COLO829 (cell line): Measurements from ENCODE around the gene MCRIP1.

Experiments used
- DNase-seq: peaks from one replicate; pipeline ENCODE4 v3.0.0; 2012; ENCODE audit warnings: low spot score

Gene MCRIP1

DNA sequence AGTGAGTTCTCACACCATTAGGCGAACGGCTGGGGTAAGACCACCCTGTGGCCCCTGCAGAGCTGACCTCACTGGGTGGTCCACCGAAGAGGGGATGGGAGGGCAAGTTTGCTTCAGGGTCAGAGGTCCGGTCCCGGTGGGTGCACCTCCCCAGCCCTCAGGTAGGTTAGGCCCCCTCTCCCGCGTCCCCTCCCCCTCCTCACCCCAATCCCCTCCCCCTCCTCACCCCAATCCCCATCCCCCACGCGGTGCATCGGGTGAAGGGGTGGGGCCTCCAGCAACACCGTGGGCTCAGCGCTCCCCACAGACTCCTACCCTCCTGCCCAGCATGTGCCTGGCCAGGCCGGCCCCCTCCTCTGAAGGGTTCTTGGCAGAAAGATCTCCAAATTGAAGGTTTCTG is 13.4 kb downstream of the MCRIP1 start:
- no peak for DNase-seq

GRCh38 chr17:81817758-81818147 is 15.3 kb downstream of the MCRIP1 start:
- DNase-seq = no peak

- no peak for DNase-seq
These were observed 17.5 kb downstream of the MCRIP1 start for GRCh38 chr17:81815646-81815986.

GRCh38 chr17:81814748-81815645 is 18.1 kb downstream of the MCRIP1 start:
- no peak for DNase-seq

DNA sequence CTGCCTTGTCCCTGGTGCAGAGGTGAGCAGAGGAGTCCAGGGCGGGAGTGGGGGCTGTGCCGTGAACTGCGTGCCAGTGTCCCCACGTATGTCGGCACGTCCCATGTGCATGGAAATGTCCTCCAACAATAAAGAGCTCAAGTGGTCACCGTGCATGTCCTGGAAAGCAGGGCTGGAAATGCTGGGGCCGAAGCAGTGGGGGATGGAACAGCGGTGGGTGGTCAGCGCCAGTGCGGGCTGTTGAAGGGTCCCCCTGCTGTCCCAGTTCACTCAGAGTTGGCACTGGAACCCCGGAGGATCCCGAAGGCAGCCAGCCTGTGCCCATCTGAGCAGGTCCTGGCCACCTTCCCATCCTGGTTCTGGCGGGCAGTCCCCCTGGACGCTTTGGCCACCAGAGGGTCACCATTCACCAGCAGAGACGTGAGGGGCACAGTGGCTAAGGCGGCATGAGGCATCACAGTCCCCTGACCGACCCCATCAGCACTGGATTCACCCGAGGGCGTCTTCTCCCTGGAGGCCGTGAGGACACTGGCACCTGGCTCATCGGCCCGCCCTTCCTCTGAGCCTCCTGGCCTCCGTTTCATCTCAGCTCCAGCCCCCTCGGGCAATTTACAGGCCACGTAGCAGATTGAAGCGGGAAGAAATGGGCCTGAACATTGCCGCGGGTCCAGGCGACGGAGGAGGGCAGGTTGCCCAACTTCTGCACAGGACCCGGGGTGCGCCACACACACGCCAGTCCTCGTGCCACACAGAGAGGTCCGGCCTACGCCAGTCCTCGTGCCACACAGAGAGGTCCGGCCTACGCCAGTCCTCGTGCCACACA is 19.0 kb downstream of the MCRIP1 start:
- DNase-seq = no peak

- DNase-seq = no peak
These were observed 19.8 kb downstream of the MCRIP1 start for GRCh38 chr17:81813371-81813684.

- no peak for DNase-seq
These were observed 20.3 kb downstream of the MCRIP1 start for GRCh38 chr17:81812571-81813370.

- no peak for DNase-seq
These were observed 21.2 kb downstream of the MCRIP1 start for GRCh38 chr17:81811705-81812570.

DNA sequence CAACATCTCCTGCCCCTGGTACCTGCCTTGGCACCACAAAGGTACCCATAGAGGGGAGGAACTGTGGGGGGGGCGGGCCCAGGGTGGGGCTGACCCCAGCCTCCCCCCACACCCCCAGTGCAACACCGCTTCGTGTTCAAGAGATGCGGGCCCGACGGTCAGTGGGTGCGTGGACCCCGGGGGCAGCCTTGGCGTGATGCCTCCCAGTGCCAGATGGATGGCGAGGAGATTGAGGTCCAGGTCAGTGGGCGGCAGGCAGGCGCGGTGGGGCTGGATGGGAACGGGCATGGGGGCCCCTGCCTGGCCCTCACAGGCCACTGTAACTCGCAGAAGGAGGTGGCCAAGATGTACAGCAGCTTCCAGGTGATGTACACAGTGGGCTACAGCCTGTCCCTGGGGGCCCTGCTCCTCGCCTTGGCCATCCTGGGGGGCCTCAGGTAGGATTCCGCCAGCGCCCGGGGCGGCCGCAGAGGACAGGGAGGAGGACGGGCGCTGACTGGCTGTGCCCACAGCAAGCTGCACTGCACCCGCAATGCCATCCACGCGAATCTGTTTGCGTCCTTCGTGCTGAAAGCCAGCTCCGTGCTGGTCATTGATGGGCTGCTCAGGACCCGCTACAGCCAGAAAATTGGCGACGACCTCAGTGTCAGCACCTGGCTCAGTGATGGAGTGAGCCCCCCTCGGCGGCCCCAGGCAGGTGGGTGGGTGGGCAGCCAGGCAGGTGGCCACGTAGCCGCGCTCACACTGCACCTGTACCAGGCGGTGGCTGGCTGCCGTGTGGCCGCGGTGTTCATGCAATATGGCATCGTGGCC is 22.0 kb downstream of the MCRIP1 start:
- no peak for DNase-seq

DNA sequence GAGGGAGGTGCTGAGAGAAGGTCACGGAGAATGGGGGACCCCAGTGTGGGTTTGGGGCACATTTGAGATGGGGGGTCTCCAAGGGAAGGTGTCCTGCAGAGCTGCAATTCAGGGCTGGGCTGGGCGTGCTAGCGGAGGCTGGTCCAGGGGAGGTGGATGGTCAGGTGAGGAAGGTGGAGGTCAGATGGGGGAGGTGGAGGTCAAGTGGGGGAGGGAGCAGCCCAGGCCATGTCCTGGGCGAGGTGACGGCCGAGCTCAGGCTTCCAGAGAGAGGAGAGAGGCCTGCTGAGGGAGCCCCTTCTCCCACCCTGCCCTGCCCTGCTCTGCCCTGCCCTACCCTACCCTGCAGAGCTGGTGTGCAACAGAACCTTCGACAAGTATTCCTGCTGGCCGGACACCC is 22.6 kb downstream of the MCRIP1 start:
- DNase-seq = no peak

GRCh38 chr17:81809556-81809998 is 23.5 kb downstream of the MCRIP1 start:
- DNase-seq = no peak

DNA sequence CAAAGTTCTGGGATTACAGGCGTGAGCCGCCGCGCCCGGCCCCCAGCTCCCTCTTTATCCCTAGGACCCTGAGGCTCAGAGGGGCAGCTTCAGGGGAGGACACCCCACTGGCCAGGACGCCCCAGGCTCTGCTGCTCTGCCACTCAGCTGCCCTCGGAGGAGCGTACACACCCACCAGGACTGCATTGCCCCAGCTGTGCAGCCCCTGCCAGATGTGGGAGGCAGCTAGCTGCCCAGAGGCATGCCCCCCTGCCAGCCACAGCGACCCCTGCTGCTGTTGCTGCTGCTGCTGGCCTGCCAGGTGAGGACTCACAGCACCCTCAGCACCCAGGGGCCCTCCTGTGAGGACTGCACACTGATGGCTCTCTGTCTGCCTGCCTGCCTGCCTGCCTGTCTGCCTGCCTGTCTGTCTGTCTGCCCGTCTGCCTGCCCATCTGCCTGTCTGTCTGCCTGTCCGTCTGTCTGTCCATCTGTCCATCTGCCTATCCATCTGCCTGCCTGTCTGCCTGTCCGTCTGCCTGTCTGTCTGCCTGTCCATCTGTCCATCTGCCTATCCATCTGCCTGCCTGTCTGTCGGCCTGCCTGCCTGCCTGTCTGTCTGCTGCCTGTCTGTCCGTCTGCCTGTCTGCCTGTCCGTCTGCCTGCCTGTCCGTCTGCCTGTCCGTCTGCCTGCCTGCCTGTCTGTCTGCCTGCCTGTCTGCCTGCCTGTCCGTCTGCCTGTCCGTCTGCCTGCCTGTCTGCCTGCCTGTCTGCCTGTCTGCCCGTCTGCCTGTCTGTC is 24.1 kb downstream of the MCRIP1 start:
- no peak for DNase-seq

DNA sequence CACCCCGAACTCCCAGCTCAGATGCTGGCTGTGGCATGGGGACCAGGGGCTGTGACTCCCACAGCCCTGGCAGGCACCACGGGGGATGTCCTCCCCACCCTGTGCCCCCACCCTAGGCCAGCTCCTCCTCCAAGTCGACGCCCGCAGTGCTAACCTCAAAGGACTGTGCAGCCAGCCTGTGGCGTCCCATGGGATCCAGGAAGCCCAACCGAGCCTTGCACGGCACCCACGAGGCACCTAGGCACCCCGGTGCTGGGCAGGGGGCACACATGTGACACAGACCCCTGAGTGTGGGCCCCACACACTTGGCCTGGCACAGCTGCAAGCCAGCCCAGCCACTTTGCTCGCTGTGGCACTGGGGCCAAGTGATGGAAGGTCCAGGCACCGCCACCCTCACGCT is 25.3 kb downstream of the MCRIP1 start:
- no peak for DNase-seq

GRCh38 chr17:81807210-81807719 is 25.8 kb downstream of the MCRIP1 start:
- no peak for DNase-seq

DNA sequence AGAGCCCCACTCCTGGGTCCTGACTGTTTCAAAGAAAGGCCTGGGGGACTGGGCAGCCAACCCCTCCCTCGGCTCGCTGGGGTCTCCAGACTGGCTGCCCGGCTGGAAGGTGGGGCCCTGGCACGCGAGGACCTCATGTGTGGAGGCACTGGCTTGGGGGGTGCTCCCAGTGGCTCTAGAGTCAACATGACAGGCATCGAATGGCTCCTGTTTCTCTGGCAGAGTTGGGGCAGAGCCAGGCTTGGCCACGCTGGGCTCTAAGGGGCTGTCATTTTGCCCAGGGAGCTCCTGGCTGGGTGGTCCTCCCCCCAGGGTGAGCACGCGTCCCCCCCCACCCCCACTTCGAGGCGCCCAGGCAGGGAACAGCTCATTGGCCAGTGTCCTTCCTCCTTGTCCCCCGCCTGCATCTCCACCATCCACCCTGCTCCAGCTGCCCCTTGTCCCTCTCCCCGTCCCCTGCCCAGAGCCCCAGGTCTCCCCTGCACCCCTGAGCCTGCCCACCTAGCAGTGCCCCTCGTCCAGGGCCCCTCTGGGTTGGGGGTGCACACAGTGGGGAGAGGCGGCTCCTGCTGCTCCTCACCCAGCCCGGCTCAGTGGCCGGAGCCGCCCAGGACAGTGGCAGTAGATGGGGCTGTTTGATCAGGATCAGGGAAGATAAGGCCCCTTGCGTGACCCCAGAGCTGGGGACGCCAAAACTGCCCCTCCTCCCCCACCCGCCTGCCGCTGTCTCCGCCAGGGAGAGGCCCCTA is 26.5 kb downstream of the MCRIP1 start:
- no peak for DNase-seq

GRCh38 chr17:81805707-81806460 is 27.2 kb downstream of the MCRIP1 start:
- DNase-seq = no peak

- DNase-seq = no peak
These were observed 28.3 kb downstream of the MCRIP1 start for GRCh38 chr17:81804559-81805399.
